GM18907 (cell line): ENCODE measurements around the gene MIER1.

Source experiments
- ATAC-seq: cut with Tn5 transposase; IDR thresholded peaks from one replicate; pipeline ENCODE4 v1.9.1; 2021; ENCODE audit warnings: mild to moderate bottlenecking, moderate library complexity; ENCODE audit not compliant: unreplicated experiment

MIER1 gene

GRCh38 chr1:66996018-66996682, 71.4 kb downstream of the MIER1 start:
- ATAC-seq: peak; percentile 70

DNA sequence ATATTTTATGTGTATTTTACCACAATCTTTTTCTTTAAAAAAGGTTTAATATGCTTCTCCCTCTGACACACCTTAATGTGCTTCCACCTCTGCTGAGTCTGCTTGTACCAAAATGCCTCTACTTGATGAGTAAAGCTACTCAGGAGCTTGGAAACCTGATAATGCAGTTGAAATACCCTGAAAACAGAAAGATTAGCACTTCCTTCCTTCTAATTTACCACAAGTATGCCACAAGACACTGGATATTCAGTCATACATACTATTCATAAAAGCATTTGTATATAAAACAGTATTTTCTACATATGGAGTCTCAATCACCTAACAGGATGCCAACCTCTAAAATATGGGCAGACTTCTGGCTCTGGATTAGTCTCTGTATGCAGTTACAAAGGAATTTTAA, 74.2 kb downstream of the MIER1 start:
- ATAC-seq: no peak

GRCh38 chr1:66999640-67000400, 75.0 kb downstream of the MIER1 start:
- no peak for ATAC-seq

GRCh38 chr1:67001682-67002425, 77.1 kb downstream of the MIER1 start:
- no peak for ATAC-seq

DNA sequence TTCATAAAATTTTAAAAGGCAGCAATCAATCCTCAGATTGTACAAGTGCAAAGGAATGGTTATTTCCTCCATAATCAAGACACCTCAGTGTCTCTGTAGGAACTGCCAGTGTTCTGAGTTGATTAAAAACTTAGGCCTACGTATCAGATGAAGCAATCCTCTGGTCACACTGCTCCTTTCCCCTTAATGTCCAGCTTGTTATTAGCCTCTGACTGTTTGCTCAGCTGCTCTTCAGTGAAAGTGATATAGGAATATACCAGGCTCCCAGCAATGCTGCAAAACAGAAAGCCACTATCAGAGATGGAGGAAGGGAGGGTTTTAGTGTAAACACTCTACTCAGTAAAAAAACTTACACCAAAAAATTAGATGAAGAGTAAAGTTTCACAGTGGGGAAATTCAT, 79.4 kb downstream of the MIER1 start:
- ATAC-seq: no peak

DNA sequence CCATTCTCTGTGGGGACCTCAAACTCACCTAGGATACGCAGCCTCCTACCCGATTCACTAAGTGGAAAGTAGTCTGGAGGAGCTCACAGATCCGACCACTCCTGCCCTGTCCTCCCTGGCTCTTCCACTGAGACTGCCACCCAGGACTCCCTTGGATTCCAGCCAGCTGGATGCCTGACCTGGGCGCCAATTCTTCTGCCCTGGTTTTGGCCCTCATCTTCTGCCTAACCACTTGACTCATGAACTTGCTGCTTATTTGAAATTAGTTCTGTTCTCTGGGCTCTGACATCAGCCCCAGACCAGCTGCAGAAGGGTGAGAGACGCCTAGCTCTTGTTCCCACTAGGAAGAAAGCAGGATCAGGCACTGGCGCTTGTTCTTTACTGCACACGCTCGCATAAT, 80.3 kb downstream of the MIER1 start:
- ATAC-seq: no peak

GRCh38 chr1:67009792-67010191, 85.0 kb downstream of the MIER1 start:
- ATAC-seq: no peak

DNA sequence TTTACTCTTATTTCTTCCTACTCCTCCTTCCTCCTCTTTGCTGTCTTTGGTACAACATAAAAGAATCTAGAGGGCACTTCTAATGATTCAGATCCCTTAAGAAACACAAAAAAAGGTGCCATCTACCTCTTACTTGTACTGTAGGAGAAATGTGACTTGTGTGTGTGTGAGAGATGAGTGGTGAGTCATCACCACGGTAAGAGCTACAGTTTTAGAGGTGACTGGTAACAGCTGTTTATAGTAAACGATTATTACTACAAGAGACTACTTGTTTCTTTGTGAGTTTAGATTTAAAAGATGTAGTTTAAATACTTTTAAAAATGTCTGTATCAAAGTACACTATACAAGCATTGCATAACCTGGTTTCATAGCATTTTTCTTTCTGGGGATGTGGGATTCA, 88.8 kb downstream of the MIER1 start:
- ATAC-seq: no peak

- no peak for ATAC-seq
Observed at GRCh38 chr1:67018574-67018973, 93.8 kb downstream of the MIER1 start.

DNA sequence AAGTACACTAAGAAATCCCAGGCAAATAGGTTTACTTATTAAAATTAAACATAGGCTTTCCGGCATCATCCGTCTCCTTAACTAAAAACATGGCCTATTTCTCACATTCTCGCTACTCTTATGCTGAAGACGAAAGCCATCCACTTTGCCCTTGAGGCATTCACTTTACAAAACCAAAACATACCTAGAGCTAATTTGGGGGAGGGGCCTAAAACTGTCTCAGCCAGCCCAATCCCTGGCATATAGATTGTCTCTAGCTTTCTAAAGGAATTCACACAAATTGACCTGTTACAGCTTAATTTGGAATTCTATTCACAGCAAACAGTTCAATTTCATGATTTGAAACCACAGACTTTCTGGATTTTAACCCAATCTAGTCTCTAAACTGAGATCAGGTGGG, 94.3 kb downstream of the MIER1 start:
- no peak for ATAC-seq

- ATAC-seq: no peak
Observed at GRCh38 chr1:67019600-67020136, 94.9 kb downstream of the MIER1 start.

- ATAC-seq: no peak
Observed at GRCh38 chr1:67020304-67020703, 95.5 kb downstream of the MIER1 start.

- ATAC-seq: no peak
Observed at GRCh38 chr1:67020765-67021164, 96.0 kb downstream of the MIER1 start.

DNA sequence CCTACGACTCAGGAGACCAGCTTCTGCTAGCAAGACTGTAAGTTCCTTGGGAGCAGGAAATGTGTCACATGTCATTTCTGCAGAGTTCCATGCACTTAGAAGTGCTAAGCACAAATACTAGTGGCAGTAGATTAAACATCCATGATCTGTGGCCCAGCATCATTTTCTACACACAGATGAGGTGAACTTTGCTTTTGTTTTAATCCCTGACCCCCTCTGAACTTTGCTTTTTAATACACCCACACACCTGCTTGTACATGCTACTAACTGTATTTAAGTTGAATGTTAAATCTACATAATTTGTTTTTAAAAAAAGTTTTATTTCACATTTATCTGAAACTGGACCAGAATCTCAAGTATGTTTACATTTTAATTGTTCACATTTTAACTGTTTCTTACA, 104.7 kb downstream of the MIER1 start:
- ATAC-seq: no peak

- ATAC-seq: no peak
Observed at GRCh38 chr1:67031121-67031858, 106.5 kb downstream of the MIER1 start.

DNA sequence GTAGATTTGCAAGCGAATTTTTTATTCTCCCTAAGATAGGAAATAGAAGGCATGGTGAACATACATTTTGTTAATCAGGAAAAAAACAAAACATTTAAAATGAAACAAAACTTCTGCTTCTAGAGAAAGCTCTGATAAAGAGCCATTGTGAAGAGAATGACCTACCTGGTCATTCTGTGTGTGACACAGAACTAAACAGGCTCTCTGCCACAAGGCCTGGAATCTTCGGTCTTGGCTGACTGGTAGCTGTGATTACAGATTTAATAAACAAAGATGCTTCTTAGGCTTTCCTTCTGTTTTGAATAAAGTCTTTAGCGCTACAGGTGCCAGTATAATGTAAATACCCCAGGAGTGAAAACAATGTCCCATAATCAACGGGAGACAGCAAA, 107.1 kb downstream of the MIER1 start:
- ATAC-seq: no peak
